Suprapubic skin (tissue), 4 donors: Measurements from ENCODE around the gene GLT8D2. TPM values are rescaled to one million over a fixed set of nuclear protein-coding genes. Genes with fewer than 3 reads are reported as not detected.
"Not testable (repeated sequence)": the region's sequence is repeated elsewhere in the genome, so short reads cannot be mapped to it uniquely, and the experiment has no call there.

Experiments
- DNase-seq, 2 donors: peaks; one replicate each; pipeline ENCODE4 v3.0.0-alpha.2; 2019; ENCODE audit warnings: low spot score in 2 of 2
- H3K27ac ChIP-seq: fragments of 200-600 bp; sonication (generic); one replicate; pipeline ENCODE4 v1.5.1; 2019
- H3K27me3 ChIP-seq: fragments of 200-600 bp; sonication (generic); one replicate; pipeline ENCODE4 v1.5.1; 2019
- H3K36me3 ChIP-seq: fragments of 200-600 bp; sonication (generic); one replicate; pipeline ENCODE4 v1.5.1; 2019
- H3K4me1 ChIP-seq: fragments of 200-600 bp; sonication (generic); one replicate; pipeline ENCODE4 v1.5.1; 2019
- H3K4me3 ChIP-seq: fragments of 200-600 bp; sonication (generic); one replicate; pipeline ENCODE4 v1.5.1; 2019; ENCODE audit warnings: mild to moderate bottlenecking
- H3K9me3 ChIP-seq: fragments of 200-600 bp; sonication (generic); one replicate; pipeline ENCODE4 v1.5.1; 2019
- CTCF ChIP-seq, 2 donors: fragments of 200-600 bp in 1 of 2; fragments of 450-650 bp in 1 of 2; sonication (generic) in 1 of 2; IDR thresholded peaks; one replicate each; pipeline ENCODE4 v1.5.1; 2016 to 2019; ENCODE audit warnings: antibody characterized with exemption in 2 of 2, mild to moderate bottlenecking in 1 of 2, moderate library complexity in 1 of 2
- EP300 ChIP-seq: sonication (generic); formaldehyde crosslinking; IDR thresholded peaks from one replicate; pipeline ENCODE4 v1.6.1; 2017; ENCODE audit warnings: antibody characterized with exemption
- POLR2A ChIP-seq, 2 donors: fragments of 450-650 bp; IDR thresholded peaks; one replicate each; pipeline ENCODE4 v1.6.1; 2017; ENCODE audit warnings: antibody characterized with exemption in 2 of 2, mild to moderate bottlenecking in 2 of 2, moderate library complexity in 2 of 2
- POLR2AphosphoS5 ChIP-seq, 3 donors: sonication (generic); formaldehyde crosslinking; IDR thresholded peaks; one replicate each; pipeline ENCODE4 v1.6.1; 2017; ENCODE audit warnings: antibody characterized with exemption in 3 of 3
- WGBS: methylation state at CpG from one replicate; pipeline ENCODE4 v1.1.5; 2018; 5-methylcytosine and 5-hydroxymethylcytosine counted together
- total RNA-seq, 4 donors: library from RNA; depleted of rRNA; stranded (reverse); fragments of >200 nt; gene quantifications; one replicate each; pipeline ENCODE4 v1.1.0, GENCODE V29; 2016

GLT8D2 gene
- total RNA-seq, 4 donors from 2014 or later = 1.1 to 4.5 (median 2.0) TPM

GRCh38 chr12:104042580-104042979, 7.4 kb downstream of the GLT8D2 start:
- WGBS = 55% methylated on average over 1 of the region's 1 CpG
- H3K4me3 ChIP-seq = no peak overlapping the region
- H3K9me3 ChIP-seq = no peaks in the 10 kb centered on the region
- no peak overlapping the region for H3K27ac ChIP-seq
- no peaks in the 10 kb centered on the region for H3K36me3 ChIP-seq
- DNase-seq = no peak
- no peaks in the 10 kb centered on the region for H3K4me1 ChIP-seq
- no peaks in the 10 kb centered on the region for H3K27me3 ChIP-seq
- TF ChIP-seq POLR2AphosphoS5 (IDR thresholded peaks at IDR 0.05) (no peak), EP300 (no peak), POLR2A (IDR thresholded peaks at IDR 0.05) (no peak), CTCF (IDR thresholded peaks at IDR 0.05) (no peak)

- not testable (repeated sequence) for H3K36me3 ChIP-seq, H3K9me3 ChIP-seq, H3K4me3 ChIP-seq, H3K4me1 ChIP-seq, H3K27me3 ChIP-seq, DNase-seq, H3K27ac ChIP-seq
- 89% methylated on average over 1 of the region's 1 CpG for WGBS
Measured at GRCh38 chr12:104039769-104040168, 10.2 kb downstream of the GLT8D2 start.

GRCh38 chr12:104036143-104036542, 13.8 kb downstream of the GLT8D2 start:
- 95% methylated on average over 2 of the region's 2 CpGs for WGBS
- not testable (repeated sequence) for H3K27me3 ChIP-seq, H3K4me3 ChIP-seq, DNase-seq, H3K4me1 ChIP-seq, H3K9me3 ChIP-seq, H3K36me3 ChIP-seq, H3K27ac ChIP-seq

- H3K9me3 ChIP-seq, H3K27me3 ChIP-seq, H3K36me3 ChIP-seq, H3K4me3 ChIP-seq, DNase-seq, H3K27ac ChIP-seq, H3K4me1 ChIP-seq: not testable (repeated sequence)
- WGBS = 88% methylated on average over 15 of the region's 27 CpGs
Measured at GRCh38 chr12:104030596-104030995, 19.4 kb downstream of the GLT8D2 start.

- no peaks in the 10 kb centered on the region for H3K36me3 ChIP-seq
- no peaks in the 10 kb centered on the region for H3K4me1 ChIP-seq
- no peak overlapping the region for H3K27ac ChIP-seq
- H3K4me3 ChIP-seq = no peak overlapping the region
- TF ChIP-seq CTCF (IDR thresholded peaks at IDR 0.05) (no peak), POLR2AphosphoS5 (IDR thresholded peaks at IDR 0.05) (no peak), EP300 (no peak), POLR2A (IDR thresholded peaks at IDR 0.05) (no peak)
- no peaks in the 10 kb centered on the region for H3K9me3 ChIP-seq
- H3K27me3 ChIP-seq = no peaks in the 10 kb centered on the region
- DNase-seq = no peak
- WGBS = 50% methylated on average over 5 of the region's 5 CpGs
Measured at GRCh38 chr12:104026841-104027599, 23.0 kb downstream of the GLT8D2 start.

GRCh38 chr12:104025771-104026170, 24.2 kb downstream of the GLT8D2 start:
- WGBS = 92% methylated on average over 2 of the region's 2 CpGs
- H3K27me3 ChIP-seq = no peaks in the 10 kb centered on the region
- no peaks in the 10 kb centered on the region for H3K9me3 ChIP-seq
- no peak overlapping the region for H3K27ac ChIP-seq
- H3K36me3 ChIP-seq = no peaks in the 10 kb centered on the region
- H3K4me1 ChIP-seq = no peaks in the 10 kb centered on the region
- no peak for DNase-seq
- TF ChIP-seq EP300 = no peak
- TF ChIP-seq POLR2AphosphoS5 (IDR thresholded peaks at IDR 0.05) = no peak
- no peak for TF ChIP-seq POLR2A (IDR thresholded peaks at IDR 0.05)
- TF ChIP-seq CTCF (IDR thresholded peaks at IDR 0.05) = no peak
- no peak overlapping the region for H3K4me3 ChIP-seq

GRCh38 chr12:104024348-104024747, 25.6 kb downstream of the GLT8D2 start:
- TF ChIP-seq CTCF (IDR thresholded peaks at IDR 0.05) (no peak), POLR2AphosphoS5 (IDR thresholded peaks at IDR 0.05) (no peak), POLR2A (IDR thresholded peaks at IDR 0.05) (no peak), EP300 (no peak)
- 96% methylated on average over 6 of the region's 6 CpGs for WGBS
- H3K4me1 ChIP-seq = no peaks in the 10 kb centered on the region

More at GRCh38 chr12:104024348-104024747, 25.6 kb downstream of the GLT8D2 start:
- Histone ChIP-seq H3K36me3 (no peaks in the 10 kb centered on the region), H3K27ac (no peak overlapping the region), H3K9me3 (no peaks in the 10 kb centered on the region), H3K4me3 (no peak overlapping the region), H3K27me3 (no peaks in the 10 kb centered on the region)
- DNase-seq = no peak
